Keratinocyte (primary cell): Measurements from ENCODE around the gene MLN.

Experiments used
- CTCF ChIP-seq, 3 experiments: IDR thresholded peaks in 1 of 3; conservative IDR thresholded peaks in 1 of 3; optimal IDR thresholded peaks in 1 of 3; 2 replicates in 2 of 3; 3 replicates in 1 of 3; pipeline versions ENCODE3 to v1.5.1; 2011; ENCODE audit warnings: low read length in 3 of 3, mild to moderate bottlenecking in 3 of 3, moderate library complexity in 2 of 3, control low read depth in 1 of 3, inconsistent platforms in 1 of 3; ENCODE audit not compliant: insufficient read depth in 2 of 3; ENCODE audit errors: extremely low read depth in 1 of 3
- EZH2 ChIP-seq: IDR thresholded peaks from one replicate; pipeline ENCODE4 v1.6.1; 2012; ENCODE audit warnings: inconsistent platforms, mild to moderate bottlenecking, low read length, moderate library complexity

GRCh38 chr6:33843131-33844121 is 39.6 kb upstream of the MLN start:
- TF ChIP-seq CTCF (optimal IDR thresholded peaks at IDR 0.05 in 1 of 3, IDR thresholded peaks at IDR 0.05 in 1 of 3, conservative IDR thresholded peaks at IDR 0.05 in 1 of 3; ENCODE audit: extremely low read depth in 1 of 3, insufficient read depth in 2 of 3, low read length in 3 of 3): no peak
- no peak for TF ChIP-seq EZH2
